IMR-90 (cell line): ENCODE data around the gene CCDC69. TPM values are rescaled to one million over a fixed set of nuclear protein-coding genes. Genes with fewer than 3 reads are reported as not detected.

Experiments used
- ATAC-seq: fragments of 200-7000 bp; cut with Tn5 transposase; 2 replicates; pipeline ENCODE4 v1.9.1; 2020; ENCODE audit warnings: low read depth, mild to moderate bottlenecking, moderate library complexity
- BruUV-seq: library from RNA; stranded (reverse); fragments of 400-500 nt; replicated peaks from 2 replicates; lab custom pipeline; 2021; lab: Mats Ljungman, UMichigan
- CTCF ChIA-PET: fragments of 300-600 bp; formaldehyde crosslinking; extraction: SDS; loops from one replicate; lab custom pipeline; 2021; ENCODE audit warnings: antibody characterized with exemption; lab: Yijun Ruan, JAX
- POLR2A ChIA-PET: fragments of 300-600 bp; sonication (Branson Sonifier 250); formaldehyde crosslinking; loops from one replicate; lab custom pipeline; 2022; ENCODE audit warnings: antibody characterized with exemption; ENCODE audit not compliant: unreplicated experiment; lab: Charles Lee
- DNase-seq: peaks from one replicate; pipeline ENCODE4 v3.0.0; 2013
- H2AFZ ChIP-seq: replicated peaks from 2 replicates; pipeline ENCODE3; 2013; ENCODE audit warnings: low read length, mild to moderate bottlenecking; ENCODE audit not compliant: poor library complexity
- H2AK5ac ChIP-seq: 2 replicates; pipeline ENCODE4 v1.6.1; 2013; ENCODE audit warnings: low read depth, low read length, inconsistent platforms
- H2AK9ac ChIP-seq: replicated peaks from 2 replicates; pipeline ENCODE3; 2013; ENCODE audit warnings: mild to moderate bottlenecking, low read depth, low read length, moderate library complexity; ENCODE audit not compliant: poor library complexity
- H2BK120ac ChIP-seq: 2 replicates; pipeline ENCODE4 v1.6.1; 2013; ENCODE audit warnings: low read depth, low read length, inconsistent platforms
- H2BK15ac ChIP-seq: 3 replicates; pipeline ENCODE4 v1.6.1; 2013; ENCODE audit warnings: low read depth, low read length, inconsistent platforms
- H2BK20ac ChIP-seq: 2 replicates; pipeline ENCODE4 v1.6.1; 2013; ENCODE audit warnings: low read depth, mild to moderate bottlenecking, inconsistent platforms, low read length, moderate library complexity
- H2BK5ac ChIP-seq: 2 replicates; pipeline ENCODE4 v1.6.1; 2013; ENCODE audit warnings: mild to moderate bottlenecking, low read depth, low read length, inconsistent platforms; ENCODE audit not compliant: poor library complexity, severe bottlenecking
- H3K14ac ChIP-seq: replicated peaks from 2 replicates; pipeline ENCODE4 v1.6.1; 2013; ENCODE audit warnings: low read depth, low read length, inconsistent platforms
- H3K18ac ChIP-seq: 2 replicates; pipeline ENCODE4 v1.6.1; 2013; ENCODE audit warnings: low read depth, low read length, control low read depth
- H3K23ac ChIP-seq: 2 replicates; pipeline ENCODE4 v1.6.1; 2013; ENCODE audit warnings: low read depth, low read length, inconsistent platforms
- H3K27ac ChIP-seq: 2 replicates; pipeline ENCODE4 v1.5.1; 2013; ENCODE audit warnings: mild to moderate bottlenecking, control low read depth, low read length; ENCODE audit not compliant: insufficient read depth
- H3K27me3 ChIP-seq: 2 replicates; pipeline ENCODE4 v1.6.1; 2013; ENCODE audit warnings: low read length; ENCODE audit not compliant: control insufficient read depth, insufficient read depth
- H3K36me3 ChIP-seq: 2 replicates; pipeline ENCODE4 v1.6.1; 2013; ENCODE audit warnings: low read length, mixed read lengths; ENCODE audit not compliant: control insufficient read depth, insufficient read depth
- H3K4ac ChIP-seq: 2 replicates; pipeline ENCODE4 v1.6.1; 2013; ENCODE audit warnings: low read depth, low read length, inconsistent platforms
- H3K4me1 ChIP-seq: 2 replicates; pipeline ENCODE4 v1.6.1; 2013; ENCODE audit warnings: low read length, mixed read lengths; ENCODE audit not compliant: control insufficient read depth, insufficient read depth
- H3K4me2 ChIP-seq: 2 replicates; pipeline ENCODE4 v1.6.1; 2013; ENCODE audit warnings: low read depth, mild to moderate bottlenecking, control low read depth, low read length, moderate library complexity
- H3K4me3 ChIP-seq: 2 replicates; pipeline ENCODE4 v1.5.1; 2013; ENCODE audit warnings: low read depth, mild to moderate bottlenecking, control low read depth, low read length, moderate library complexity; ENCODE audit not compliant: insufficient read depth
- H3K56ac ChIP-seq: 2 replicates; pipeline ENCODE4 v1.6.1; 2013; ENCODE audit warnings: low read length, inconsistent platforms; ENCODE audit not compliant: insufficient read depth; ENCODE audit errors: extremely low read depth
- H3K79me1 ChIP-seq, 2 experiments: 2 replicates each; pipeline ENCODE4 v1.6.1; 2013; ENCODE audit warnings: low read length in 2 of 2, inconsistent platforms in 1 of 2, low read depth in 1 of 2
- H3K9ac ChIP-seq: 2 replicates; pipeline ENCODE4 v1.6.1; 2013; ENCODE audit warnings: low read depth, low read length, control low read depth
- H3K9me1 ChIP-seq: 2 replicates; pipeline ENCODE4 v1.6.1; 2013; ENCODE audit warnings: low read length, inconsistent platforms; ENCODE audit not compliant: insufficient read depth
- H3K9me3 ChIP-seq: 2 replicates; pipeline ENCODE4 v1.6.1; 2013; ENCODE audit warnings: low read length; ENCODE audit not compliant: control insufficient read depth, insufficient read depth
- H4K20me1 ChIP-seq: 2 replicates; pipeline ENCODE4 v1.6.1; 2013; ENCODE audit warnings: low read length, inconsistent platforms; ENCODE audit not compliant: insufficient read depth
- H4K5ac ChIP-seq: 2 replicates; pipeline ENCODE4 v1.6.1; 2013; ENCODE audit warnings: mild to moderate bottlenecking, low read depth, low read length, control low read depth
- H4K8ac ChIP-seq, 2 experiments: 2 replicates each; pipeline ENCODE4 v1.6.1; 2013; ENCODE audit warnings: low read depth in 2 of 2, low read length in 2 of 2, control low read depth in 1 of 2, inconsistent platforms in 1 of 2
- H4K91ac ChIP-seq: 2 replicates; pipeline ENCODE4 v1.6.1; 2013; ENCODE audit warnings: low read depth, low read length, inconsistent platforms; ENCODE audit not compliant: insufficient read depth
- BHLHE40 ChIP-seq: fragments of 150-350 bp; IDR thresholded peaks from 2 replicates; pipeline ENCODE4 v1.6.1; 2016; ENCODE audit warnings: mild to moderate bottlenecking, low read depth, low read length
- CEBPB ChIP-seq: IDR thresholded peaks from 2 replicates; pipeline ENCODE4 v1.6.1; 2012; ENCODE audit warnings: low read depth, low read length, improper control_type of control experiment
- CHD1 ChIP-seq: IDR thresholded peaks from 2 replicates; pipeline ENCODE4 v1.6.1; 2012; ENCODE audit warnings: low read depth, low read length, improper control_type of control experiment
- CTCF ChIP-seq: conservative IDR thresholded peaks from 2 replicates; pipeline ENCODE4 v1.5.1; 2012; ENCODE audit warnings: mild to moderate bottlenecking, low read depth, low read length, improper control_type of control experiment
- FOS ChIP-seq: fragments of 150-350 bp; IDR thresholded peaks from 2 replicates; pipeline ENCODE4 v1.6.1; 2016; ENCODE audit warnings: low read depth, low read length
- MAFK ChIP-seq: IDR thresholded peaks from 2 replicates; pipeline ENCODE4 v1.6.1; 2012; ENCODE audit warnings: low read depth, low read length, improper control_type of control experiment
- MAZ ChIP-seq: IDR thresholded peaks from 2 replicates; pipeline ENCODE4 v1.6.1; 2012; ENCODE audit warnings: low read depth, mild to moderate bottlenecking, low read length, improper control_type of control experiment, moderate library complexity, borderline replicate concordance
- MXI1 ChIP-seq: IDR thresholded peaks from 2 replicates; pipeline ENCODE4 v1.6.1; 2012; ENCODE audit warnings: low read depth, mild to moderate bottlenecking, low read length, moderate library complexity, borderline replicate concordance
- NFE2L2 ChIP-seq: fragments of 150-350 bp; IDR thresholded peaks from 2 replicates; pipeline ENCODE4 v1.6.1; 2016; ENCODE audit warnings: low read depth, mild to moderate bottlenecking, low read length
- POLR2A ChIP-seq: IDR thresholded peaks from 2 replicates; pipeline ENCODE4 v1.6.1; 2012; ENCODE audit warnings: mild to moderate bottlenecking, low read depth, low read length
- RAD21 ChIP-seq: IDR thresholded peaks from 2 replicates; pipeline ENCODE4 v1.6.1; 2012; ENCODE audit warnings: low read length, improper control_type of control experiment
- RCOR1 ChIP-seq: IDR thresholded peaks from 2 replicates; pipeline ENCODE4 v1.6.1; 2012; ENCODE audit warnings: mild to moderate bottlenecking, low read length, improper control_type of control experiment; ENCODE audit not compliant: insufficient replicate concordance
- RFX5 ChIP-seq: IDR thresholded peaks from 2 replicates; pipeline ENCODE4 v1.8.0; 2012; ENCODE audit warnings: low read depth, mild to moderate bottlenecking, low read length, moderate library complexity
- SMC3 ChIP-seq: fragments of 150-350 bp; IDR thresholded peaks from 2 replicates; pipeline ENCODE4 v1.6.1; 2016; ENCODE audit warnings: low read depth, mild to moderate bottlenecking, antibody characterized with exemption, low read length, moderate library complexity
- USF2 ChIP-seq: fragments of 150-350 bp; IDR thresholded peaks from 2 replicates; pipeline ENCODE4 v1.6.1; 2017; ENCODE audit warnings: mild to moderate bottlenecking, antibody characterized with exemption, low read length, low read depth
- WGBS, 2 experiments: methylation state at CpG; one replicate each; pipeline versions ENCODE4 v1.1.5 to v1.1.7; 2013; ENCODE audit warnings: missing lambda C conversion rate in 2 of 2; ENCODE audit not compliant: insufficient read length in 1 of 2; ENCODE audit errors: extremely low coverage in 2 of 2; 5-methylcytosine and 5-hydroxymethylcytosine counted together
- dilution Hi-C: fragments of 300-500 bp; cut with HindIII; formaldehyde crosslinking; loops from one replicate; pipeline ENCODE4 v1.14.3; 2018; ENCODE audit warnings: low sequenced_read_pairs; ENCODE audit not compliant: unreplicated experiment
- in situ Hi-C: fragments of 300-500 bp; cut with MboI; formaldehyde crosslinking; loops from 3 replicates; pipeline ENCODE4 v1.14.3; 2019; ENCODE audit warnings: low sequenced_read_pairs, inconsistent platforms, mixed read lengths
- intact Hi-C: fragments of 100-400 bp; cut with micrococcal nuclease; formaldehyde crosslinking; loops from 2 replicates; pipeline ENCODE4 v1.10.0; 2022
- polyA plus RNA-seq, 3 experiments: library from polyadenylated mRNA; depleted of rRNA; stranded (reverse); fragments of >200 nt; gene quantifications; 2 replicates each; pipeline ENCODE4 v1.2.3, GENCODE V29; 2012; ENCODE audit warnings: low replicate concordance in 1 of 3
- total RNA-seq: library from RNA; depleted of rRNA; stranded (reverse); fragments of >200 nt; gene quantifications from 2 replicates; pipeline ENCODE4 v1.2.3, GENCODE V29; 2012
- TF ChIP-seq, protein P1 (sequence below): fragments of 150-350 bp; IDR thresholded peaks from 2 replicates; pipeline ENCODE4 v1.6.1; 2016; ENCODE audit warnings: low read depth, mild to moderate bottlenecking, low read length, moderate library complexity, borderline replicate concordance

Gene CCDC69
- total and polyA plus RNA-seq, 2 of the 4 experiments (the other 2 are of a cell fraction): 0.36 to 0.48 TPM

DNA sequence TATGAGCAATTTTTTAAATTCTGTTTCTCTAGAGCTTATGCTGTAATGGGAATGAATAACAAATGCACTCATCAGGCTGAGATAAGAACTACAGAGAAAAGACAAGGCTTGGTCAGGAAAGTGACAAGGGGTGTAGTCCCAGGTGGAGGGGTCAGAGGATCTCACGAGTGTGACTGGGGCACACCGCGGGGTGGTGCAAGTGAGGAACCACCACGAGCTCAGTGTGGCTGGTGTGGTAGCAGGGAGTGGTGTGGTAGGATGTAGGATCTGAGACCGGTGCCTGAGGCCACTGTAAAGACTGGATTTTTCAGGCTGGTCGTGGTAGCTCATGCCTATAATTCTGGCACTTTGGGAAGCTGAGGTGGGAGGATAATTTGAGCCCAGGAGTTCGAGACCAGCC is 75.3 kb downstream of the CCDC69 start:
- no TSS peak for BruUV-seq
- CTCF ChIA-PET: interaction anchor here (2.1 kb wide), 1 partner anchor 22 kb away, joined by 5 read pairs; no protein-coding TSS in a partner anchor
- ATAC-seq: no peak

More for the DNA sequence above, 75.3 kb downstream of the CCDC69 start:
- H3K4me2 ChIP-seq: no peak overlapping the region
- H4K8ac ChIP-seq: no peak overlapping the region
- H3K79me1 ChIP-seq: peaks cover 46 to 99% of the 10 kb centered on the region in 2 experiments
- no peak overlapping the region for H4K91ac ChIP-seq
- no peak overlapping the region for H3K18ac ChIP-seq
- no peaks in the 10 kb centered on the region for H3K27me3 ChIP-seq
- no peak overlapping the region for H3K4me3 ChIP-seq
- no peak overlapping the region for H3K4ac ChIP-seq
- no peak overlapping the region for H2BK15ac ChIP-seq
- dilution Hi-C loops: no loop called here
- H3K9ac ChIP-seq: no peak overlapping the region
- peaks cover 20% of the 10 kb centered on the region for H3K4me1 ChIP-seq
- in situ Hi-C loops: loop anchor here (10.0 kb wide), 1 partner anchor 596 kb away; no protein-coding TSS in a partner anchor
- H4K5ac ChIP-seq: no peak overlapping the region
- WGBS, 2 experiments: no CpG with 5 or more reads among the region's 7 CpGs
- no peak overlapping the region for H2AFZ ChIP-seq
- no peak for TF ChIP-seq POLR2A
- no peak for TF ChIP-seq MAZ
- TF ChIP-seq, protein P1, sequence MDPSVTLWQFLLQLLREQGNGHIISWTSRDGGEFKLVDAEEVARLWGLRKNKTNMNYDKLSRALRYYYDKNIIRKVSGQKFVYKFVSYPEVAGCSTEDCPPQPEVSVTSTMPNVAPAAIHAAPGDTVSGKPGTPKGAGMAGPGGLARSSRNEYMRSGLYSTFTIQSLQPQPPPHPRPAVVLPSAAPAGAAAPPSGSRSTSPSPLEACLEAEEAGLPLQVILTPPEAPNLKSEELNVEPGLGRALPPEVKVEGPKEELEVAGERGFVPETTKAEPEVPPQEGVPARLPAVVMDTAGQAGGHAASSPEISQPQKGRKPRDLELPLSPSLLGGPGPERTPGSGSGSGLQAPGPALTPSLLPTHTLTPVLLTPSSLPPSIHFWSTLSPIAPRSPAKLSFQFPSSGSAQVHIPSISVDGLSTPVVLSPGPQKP: no peak
- no peak for TF ChIP-seq USF2
- TF ChIP-seq CEBPB: no peak
- TF ChIP-seq SMC3: no peak
- TF ChIP-seq MAFK: no peak
- TF ChIP-seq CTCF: no peak
- no peak for TF ChIP-seq RFX5
- no peak for TF ChIP-seq MXI1
- no peak for TF ChIP-seq NFE2L2
- no peak for TF ChIP-seq CHD1
- TF ChIP-seq BHLHE40: no peak
- TF ChIP-seq RAD21: no peak
- no peak for TF ChIP-seq FOS
- TF ChIP-seq RCOR1: no peak
- H3K9me3 ChIP-seq: no peaks in the 10 kb centered on the region
- no peak overlapping the region for H2AK5ac ChIP-seq
- peaks cover 60% of the 10 kb centered on the region for H3K9me1 ChIP-seq
- H3K14ac ChIP-seq: no peak overlapping the region
- H3K56ac ChIP-seq: no peak overlapping the region
- H4K20me1 ChIP-seq: peaks cover 100% of the 10 kb centered on the region
- POLR2A ChIA-PET: no interaction called here
- intact Hi-C loops: no loop called here
- H2BK120ac ChIP-seq: no peak overlapping the region
- H3K36me3 ChIP-seq: peaks cover 50% of the 10 kb centered on the region
- no peak overlapping the region for H2AK9ac ChIP-seq
- no peak overlapping the region for H2BK5ac ChIP-seq
- no peak for DNase-seq
- H3K27ac ChIP-seq: no peak overlapping the region
- H2BK20ac ChIP-seq: no peak overlapping the region
- H3K23ac ChIP-seq: no peak overlapping the region
